ENCODE measurements around the gene NOTUM.

NOTUM gene

GRCh38 chr17:81999976-82000802 lies 39.2 kb upstream of the NOTUM start:
- H3K9ac ChIP-seq (ENCODE audit: low read depth, low read length, poor library complexity, severe bottlenecking), result no peak overlapping the region
- H3K4me2 ChIP-seq (ENCODE audit: low read depth, low read length, poor library complexity, severe bottlenecking), result no peak overlapping the region
- no peaks in the 10 kb centered on the region for H3K9me3 ChIP-seq (ENCODE audit: insufficient read depth, low read depth, low read length)
- H4K20me1 ChIP-seq (ENCODE audit: insufficient read depth, low read length, poor library complexity, severe bottlenecking), result no peaks in the 10 kb centered on the region
- H3K9me2 ChIP-seq (replicated peaks; ENCODE audit: low read depth, low read length), result no peaks in the 10 kb centered on the region
- no peaks in the 10 kb centered on the region for H3K79me2 ChIP-seq (ENCODE audit: insufficient read depth, low read length)
- no peaks in the 10 kb centered on the region for H3F3A ChIP-seq (ENCODE audit: low read depth)
- TF ChIP-seq, protein P1, sequence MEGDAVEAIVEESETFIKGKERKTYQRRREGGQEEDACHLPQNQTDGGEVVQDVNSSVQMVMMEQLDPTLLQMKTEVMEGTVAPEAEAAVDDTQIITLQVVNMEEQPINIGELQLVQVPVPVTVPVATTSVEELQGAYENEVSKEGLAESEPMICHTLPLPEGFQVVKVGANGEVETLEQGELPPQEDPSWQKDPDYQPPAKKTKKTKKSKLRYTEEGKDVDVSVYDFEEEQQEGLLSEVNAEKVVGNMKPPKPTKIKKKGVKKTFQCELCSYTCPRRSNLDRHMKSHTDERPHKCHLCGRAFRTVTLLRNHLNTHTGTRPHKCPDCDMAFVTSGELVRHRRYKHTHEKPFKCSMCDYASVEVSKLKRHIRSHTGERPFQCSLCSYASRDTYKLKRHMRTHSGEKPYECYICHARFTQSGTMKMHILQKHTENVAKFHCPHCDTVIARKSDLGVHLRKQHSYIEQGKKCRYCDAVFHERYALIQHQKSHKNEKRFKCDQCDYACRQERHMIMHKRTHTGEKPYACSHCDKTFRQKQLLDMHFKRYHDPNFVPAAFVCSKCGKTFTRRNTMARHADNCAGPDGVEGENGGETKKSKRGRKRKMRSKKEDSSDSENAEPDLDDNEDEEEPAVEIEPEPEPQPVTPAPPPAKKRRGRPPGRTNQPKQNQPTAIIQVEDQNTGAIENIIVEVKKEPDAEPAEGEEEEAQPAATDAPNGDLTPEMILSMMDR (conservative IDR thresholded peaks at IDR 0.05; ENCODE audit: low read length), result no peak
- no peak for TF ChIP-seq EZH2phosphoT487 (IDR thresholded peaks at IDR 0.05; ENCODE audit: borderline replicate concordance)
- H3K4me1 ChIP-seq (ENCODE audit: insufficient read depth, low read length, poor library complexity, severe bottlenecking), result no peaks in the 10 kb centered on the region
- no peaks in the 10 kb centered on the region for H3K27me3 ChIP-seq (ENCODE audit: insufficient read depth, low read length, poor library complexity, severe bottlenecking)
- no peak overlapping the region for H2AFZ ChIP-seq (ENCODE audit: low read length)
- no peak overlapping the region for H3K4me3 ChIP-seq (ENCODE audit: low read length, poor library complexity, severe bottlenecking)
- H3K36me3 ChIP-seq (ENCODE audit: insufficient read depth, low read length), result no peaks in the 10 kb centered on the region

GRCh38 chr17:81999587-81999975 lies 38.6 kb upstream of the NOTUM start:
- no peaks in the 10 kb centered on the region for H3K27me3 ChIP-seq (ENCODE audit: insufficient read depth, low read length, poor library complexity, severe bottlenecking)
- H3K9me2 ChIP-seq (replicated peaks; ENCODE audit: low read depth, low read length), result no peaks in the 10 kb centered on the region
- no peak overlapping the region for H2AFZ ChIP-seq (ENCODE audit: low read length)
- H3F3A ChIP-seq (ENCODE audit: low read depth), result no peaks in the 10 kb centered on the region
- TF ChIP-seq EZH2phosphoT487 (IDR thresholded peaks at IDR 0.05; ENCODE audit: borderline replicate concordance), result no peak
- no peaks in the 10 kb centered on the region for H3K36me3 ChIP-seq (ENCODE audit: insufficient read depth, low read length)
- H3K4me3 ChIP-seq (ENCODE audit: low read length, poor library complexity, severe bottlenecking), result no peak overlapping the region
- no peaks in the 10 kb centered on the region for H3K9me3 ChIP-seq (ENCODE audit: insufficient read depth, low read depth, low read length)
- H3K4me2 ChIP-seq (ENCODE audit: low read depth, low read length, poor library complexity, severe bottlenecking), result no peak overlapping the region
- no peaks in the 10 kb centered on the region for H3K79me2 ChIP-seq (ENCODE audit: insufficient read depth, low read length)
- H3K9ac ChIP-seq (ENCODE audit: low read depth, low read length, poor library complexity, severe bottlenecking), result no peak overlapping the region
- H4K20me1 ChIP-seq (ENCODE audit: insufficient read depth, low read length, poor library complexity, severe bottlenecking), result no peaks in the 10 kb centered on the region
- no peaks in the 10 kb centered on the region for H3K4me1 ChIP-seq (ENCODE audit: insufficient read depth, low read length, poor library complexity, severe bottlenecking)

GRCh38 chr17:81998691-81999438 lies 37.9 kb upstream of the NOTUM start:
- H2AFZ ChIP-seq (ENCODE audit: low read length), result no peak overlapping the region
- no peaks in the 10 kb centered on the region for H3K27me3 ChIP-seq (ENCODE audit: insufficient read depth, low read length, poor library complexity, severe bottlenecking)
- H3K36me3 ChIP-seq (ENCODE audit: insufficient read depth, low read length), result no peaks in the 10 kb centered on the region
- TF ChIP-seq, protein P1 (conservative IDR thresholded peaks at IDR 0.05; ENCODE audit: low read length), result no peak
- no peak for TF ChIP-seq EZH2phosphoT487 (IDR thresholded peaks at IDR 0.05; ENCODE audit: borderline replicate concordance)
- no peaks in the 10 kb centered on the region for H3K79me2 ChIP-seq (ENCODE audit: insufficient read depth, low read length)
- H3K9me2 ChIP-seq (replicated peaks; ENCODE audit: low read depth, low read length), result no peaks in the 10 kb centered on the region
- H3K9me3 ChIP-seq (ENCODE audit: insufficient read depth, low read depth, low read length), result no peaks in the 10 kb centered on the region
- H4K20me1 ChIP-seq (ENCODE audit: insufficient read depth, low read length, poor library complexity, severe bottlenecking), result no peaks in the 10 kb centered on the region
- H3K4me2 ChIP-seq (ENCODE audit: low read depth, low read length, poor library complexity, severe bottlenecking), result no peak overlapping the region
- no peaks in the 10 kb centered on the region for H3K4me1 ChIP-seq (ENCODE audit: insufficient read depth, low read length, poor library complexity, severe bottlenecking)
- H3F3A ChIP-seq (ENCODE audit: low read depth), result no peaks in the 10 kb centered on the region
- H3K4me3 ChIP-seq (ENCODE audit: low read length, poor library complexity, severe bottlenecking), result no peak overlapping the region
- no peak overlapping the region for H3K9ac ChIP-seq (ENCODE audit: low read depth, low read length, poor library complexity, severe bottlenecking)
